IgD-negative memory B cell (primary cell): Measurements from ENCODE around the gene EGFR. TPM values are rescaled to one million over a fixed set of nuclear protein-coding genes. Genes with fewer than 3 reads are reported as not detected.

Experiments
- H3K27ac Mint-ChIP-seq, 3 donors: one replicate each; pipeline ENCODE4 v1.8.0; 2020 to 2022; ENCODE audit warnings: mild to moderate bottlenecking in 3 of 3, mixed read lengths in 3 of 3, moderate library complexity in 1 of 3
- H3K27me3 Mint-ChIP-seq: one replicate; pipeline ENCODE4 v1.8.0; 2021; ENCODE audit warnings: mixed read lengths
- H3K36me3 Mint-ChIP-seq: one replicate; pipeline ENCODE4 v1.8.0; 2020; ENCODE audit warnings: mild to moderate bottlenecking, mixed read lengths
- H3K4me1 Mint-ChIP-seq, 3 donors: one replicate each; pipeline ENCODE4 v1.8.0; 2020 to 2022; ENCODE audit warnings: mixed read lengths in 3 of 3, mild to moderate bottlenecking in 1 of 3
- H3K4me3 Mint-ChIP-seq, 4 donors: one replicate each; pipeline ENCODE4 v1.8.0; 2020 to 2022; ENCODE audit warnings: mild to moderate bottlenecking in 4 of 4, mixed read lengths in 4 of 4, moderate library complexity in 3 of 4
- H3K9me3 Mint-ChIP-seq, 3 donors: one replicate each; pipeline ENCODE4 v1.8.0; 2020 to 2021; ENCODE audit warnings: mixed read lengths in 3 of 3, mild to moderate bottlenecking in 1 of 3
- polyA plus RNA-seq: library from polyadenylated mRNA; unstranded; fragments of 300-500 nt; fragmentation: Illumina TruSeq; gene quantifications from one replicate; pipeline ENCODE4 v1.2.3, GENCODE V29; 2021

The EGFR gene
- polyA plus RNA-seq, 1 donor from 2014 or later, result not detected

- H3K36me3 Mint-ChIP-seq, result no peaks in the 10 kb centered on the region
- no peaks in the 10 kb centered on the region for H3K9me3 Mint-ChIP-seq
- H3K27me3 Mint-ChIP-seq, result peaks cover 13% of the 10 kb centered on the region
- no peaks in the 10 kb centered on the region for H3K4me1 Mint-ChIP-seq
- H3K4me3 Mint-ChIP-seq, result no peak overlapping the region
- H3K27ac Mint-ChIP-seq, result no peak overlapping the region
Measured at GRCh38 chr7:55099821-55100543, 81.2 kb downstream of the EGFR start.

- H3K9me3 Mint-ChIP-seq, result no peaks in the 10 kb centered on the region
- H3K36me3 Mint-ChIP-seq, result no peaks in the 10 kb centered on the region
- H3K27me3 Mint-ChIP-seq, result peaks cover 15% of the 10 kb centered on the region
- H3K27ac Mint-ChIP-seq, result peak overlapping the region in 1 of 3 donors; percentile 48
- H3K4me1 Mint-ChIP-seq, result no peaks in the 10 kb centered on the region
- H3K4me3 Mint-ChIP-seq, result no peak overlapping the region
Measured at GRCh38 chr7:55100544-55101327, 81.9 kb downstream of the EGFR start.

DNA sequence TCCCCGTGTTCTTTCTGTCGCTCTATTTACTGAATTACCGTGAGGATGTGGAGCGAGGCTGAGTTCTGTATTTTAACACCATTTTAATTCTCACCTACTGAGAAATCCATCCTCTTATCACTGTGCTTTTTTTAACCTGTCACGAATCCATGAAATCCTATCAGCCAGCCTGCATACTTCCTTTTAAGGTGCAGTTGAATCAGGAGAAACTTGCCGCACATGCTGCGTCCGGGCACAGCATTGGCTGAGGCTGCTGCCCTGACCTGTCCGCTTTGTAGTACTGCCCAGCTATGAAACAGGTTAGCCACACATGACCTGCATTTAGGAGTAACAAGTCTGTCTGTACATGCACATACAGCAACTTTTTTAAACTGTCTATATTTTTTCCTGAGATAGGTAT, 82.5 kb downstream of the EGFR start:
- no peak overlapping the region for H3K4me3 Mint-ChIP-seq
- no peaks in the 10 kb centered on the region for H3K36me3 Mint-ChIP-seq
- peaks cover 16% of the 10 kb centered on the region for H3K27me3 Mint-ChIP-seq
- H3K27ac Mint-ChIP-seq, result peak overlapping the region in 1 of 3 donors; percentile 48
- H3K4me1 Mint-ChIP-seq, result no peaks in the 10 kb centered on the region
- H3K9me3 Mint-ChIP-seq, result no peaks in the 10 kb centered on the region

DNA sequence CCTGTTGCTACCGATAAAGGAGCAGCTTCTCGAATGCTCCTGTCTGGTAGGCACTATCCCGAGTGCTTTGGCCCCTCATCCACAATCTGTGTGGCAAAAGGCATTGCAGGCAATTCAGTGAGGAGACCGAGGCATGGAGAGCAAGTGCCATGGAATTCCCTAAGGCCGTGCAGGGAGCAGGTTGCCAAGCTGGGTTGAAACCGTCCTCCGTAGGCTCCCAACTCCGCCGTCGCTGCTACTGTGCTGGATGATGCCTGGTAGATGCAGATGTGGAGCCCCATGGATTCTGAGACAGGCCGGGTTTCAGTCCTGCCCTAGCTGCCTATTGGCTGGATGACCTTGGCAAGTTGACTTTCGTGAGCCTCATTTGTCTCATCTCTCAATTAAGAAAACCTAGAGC, 85.3 kb downstream of the EGFR start:
- H3K4me3 Mint-ChIP-seq, result no peak overlapping the region
- H3K36me3 Mint-ChIP-seq, result no peaks in the 10 kb centered on the region
- H3K9me3 Mint-ChIP-seq, result no peaks in the 10 kb centered on the region
- no peak overlapping the region for H3K27ac Mint-ChIP-seq
- no peaks in the 10 kb centered on the region for H3K4me1 Mint-ChIP-seq
- H3K27me3 Mint-ChIP-seq, result peaks cover 23% of the 10 kb centered on the region

DNA sequence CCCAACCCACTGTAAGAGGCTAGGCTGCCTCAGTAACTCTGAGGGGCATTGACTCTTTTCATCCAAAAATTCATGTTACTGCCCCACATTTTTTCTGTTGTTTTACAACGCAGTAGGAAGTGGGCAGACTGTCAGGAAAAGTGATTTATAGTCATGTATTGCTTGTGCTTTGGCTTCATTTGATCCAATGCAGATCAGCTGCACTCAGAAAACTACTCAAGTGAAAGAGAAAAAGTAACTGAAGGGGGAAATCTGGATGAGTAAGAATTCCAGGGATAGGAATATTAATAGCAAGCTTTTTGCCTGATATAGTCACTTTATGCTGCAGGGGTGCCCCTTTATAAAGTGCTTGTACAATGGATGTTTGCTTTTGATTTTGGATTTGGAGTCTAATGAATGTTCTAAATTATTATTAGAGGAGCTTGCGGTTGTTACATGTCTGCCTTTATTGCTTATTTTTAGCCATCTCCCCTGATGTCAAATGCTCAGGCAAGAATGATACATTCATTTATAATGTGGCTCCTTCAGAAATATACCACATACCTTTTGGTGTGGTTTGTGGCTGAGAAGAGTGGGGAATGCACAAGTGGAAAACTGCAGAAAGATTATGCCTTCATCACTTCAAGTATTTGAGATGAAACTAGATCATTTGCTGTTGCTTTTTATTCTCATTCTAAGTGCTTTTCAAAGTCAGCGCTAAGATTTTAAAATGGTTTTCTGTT, 86.1 kb downstream of the EGFR start:
- no peak overlapping the region for H3K27ac Mint-ChIP-seq
- no peaks in the 10 kb centered on the region for H3K36me3 Mint-ChIP-seq
- peaks cover 24% of the 10 kb centered on the region for H3K27me3 Mint-ChIP-seq

DNA sequence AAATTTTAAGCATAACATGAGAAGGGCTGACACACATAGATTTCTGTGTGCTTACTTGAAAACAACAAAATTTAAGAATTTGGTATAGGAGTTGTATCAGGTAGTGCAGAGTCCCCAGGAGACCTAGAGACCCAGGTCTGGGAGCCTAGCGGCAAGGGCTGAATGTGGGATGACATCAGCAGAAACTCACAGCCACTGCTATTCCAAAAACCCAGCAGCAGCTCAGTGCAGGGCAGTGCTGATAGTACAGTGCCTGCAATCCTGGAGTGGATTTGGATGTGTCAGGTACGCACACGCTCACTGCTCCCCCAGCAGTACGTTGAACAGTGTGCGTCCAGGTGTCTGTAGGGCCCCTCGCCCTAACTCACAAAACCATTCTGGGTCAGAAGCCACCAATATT, 87.1 kb downstream of the EGFR start:
- Mint-ChIP-seq H3K36me3 (no peaks in the 10 kb centered on the region), H3K4me3 (no peak overlapping the region), H3K4me1 (no peaks in the 10 kb centered on the region), H3K27me3 (peaks cover 26% of the 10 kb centered on the region), H3K27ac (no peak overlapping the region), H3K9me3 (no peaks in the 10 kb centered on the region)

More for the DNA sequence above, 86.1 kb downstream of the EGFR start:
- Mint-ChIP-seq H3K4me3 (no peak overlapping the region), H3K4me1 (no peaks in the 10 kb centered on the region), H3K9me3 (no peaks in the 10 kb centered on the region)

DNA sequence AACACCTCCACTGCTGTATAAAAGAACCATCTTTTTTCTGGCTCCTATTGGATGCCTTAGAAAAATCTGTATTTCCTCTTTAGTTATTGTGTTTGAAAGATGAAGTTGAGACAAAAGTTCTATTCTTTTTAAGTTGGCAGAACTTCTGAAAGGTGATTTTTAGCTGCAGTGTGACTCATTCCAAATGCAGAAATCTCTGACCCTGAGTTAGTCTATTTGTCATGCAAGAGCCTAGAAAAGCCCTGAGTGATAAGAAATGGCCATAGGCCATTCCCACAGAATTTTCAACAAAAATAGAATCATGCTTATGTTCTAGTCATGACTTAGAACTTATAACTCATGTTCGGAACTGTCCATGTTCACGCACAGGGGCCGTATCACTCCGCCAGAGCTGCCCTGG, 89.1 kb downstream of the EGFR start:
- H3K36me3 Mint-ChIP-seq, result no peaks in the 10 kb centered on the region
- H3K4me1 Mint-ChIP-seq, result no peaks in the 10 kb centered on the region
- no peak overlapping the region for H3K4me3 Mint-ChIP-seq
- peaks cover 21% of the 10 kb centered on the region for H3K27me3 Mint-ChIP-seq
- H3K27ac Mint-ChIP-seq, result no peak overlapping the region
- no peaks in the 10 kb centered on the region for H3K9me3 Mint-ChIP-seq

- Mint-ChIP-seq H3K27ac (no peak overlapping the region), H3K36me3 (no peaks in the 10 kb centered on the region), H3K4me3 (peak overlapping the region in 1 of 4 donors; percentile 61), H3K9me3 (no peaks in the 10 kb centered on the region), H3K27me3 (peaks cover 17% of the 10 kb centered on the region), H3K4me1 (no peaks in the 10 kb centered on the region)
Measured at GRCh38 chr7:55108401-55108800, 89.6 kb downstream of the EGFR start.

- Mint-ChIP-seq H3K36me3 (no peaks in the 10 kb centered on the region), H3K4me1 (no peaks in the 10 kb centered on the region), H3K27ac (no peak overlapping the region), H3K27me3 (peaks cover 16% of the 10 kb centered on the region), H3K9me3 (no peaks in the 10 kb centered on the region), H3K4me3 (peak overlapping the region in 1 of 4 donors; percentile 61)
Measured at GRCh38 chr7:55108818-55109217, 90.0 kb downstream of the EGFR start.

GRCh38 chr7:55109404-55110167, 90.8 kb downstream of the EGFR start:
- Mint-ChIP-seq H3K4me3 (no peak overlapping the region), H3K36me3 (no peaks in the 10 kb centered on the region), H3K9me3 (no peaks in the 10 kb centered on the region), H3K4me1 (no peaks in the 10 kb centered on the region), H3K27me3 (peaks cover 16% of the 10 kb centered on the region), H3K27ac (no peak overlapping the region)

DNA sequence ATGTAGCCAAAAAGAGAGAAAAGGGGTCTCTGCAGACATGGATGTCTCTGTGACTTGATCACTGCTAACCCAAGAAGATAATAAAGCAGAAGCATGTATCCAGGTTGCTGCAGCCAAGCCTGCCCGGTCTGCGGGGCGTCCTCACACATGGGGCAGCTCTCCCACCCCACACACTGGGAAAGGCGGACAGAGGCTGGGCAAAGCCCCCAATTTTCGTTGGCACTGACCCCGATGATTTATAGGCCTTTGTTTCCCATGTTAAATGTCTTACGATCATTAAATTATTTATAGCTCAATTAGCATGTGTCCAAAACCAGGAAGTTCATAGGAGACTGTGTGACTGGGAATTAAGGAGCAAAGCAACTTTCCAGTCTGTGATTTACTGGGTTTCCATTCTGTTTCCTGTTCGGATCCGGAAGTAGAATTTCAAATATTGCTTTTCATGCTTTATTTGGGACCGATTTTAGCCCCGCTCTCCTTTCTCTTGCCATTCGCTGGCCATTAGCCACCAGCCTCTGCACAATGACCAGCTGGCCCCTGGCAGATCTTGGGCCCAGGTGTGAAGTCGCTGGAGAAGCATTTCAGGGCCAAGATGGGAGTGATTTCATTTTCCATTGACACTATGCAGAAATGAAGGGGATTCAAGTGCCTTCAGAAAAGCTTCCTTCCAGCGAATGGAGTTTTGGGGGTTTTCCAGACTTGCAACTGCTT, 91.6 kb downstream of the EGFR start:
- Mint-ChIP-seq H3K27me3 (peaks cover 13% of the 10 kb centered on the region), H3K9me3 (no peaks in the 10 kb centered on the region), H3K36me3 (no peaks in the 10 kb centered on the region), H3K4me3 (peak overlapping the region in 1 of 4 donors; percentile 17), H3K4me1 (no peaks in the 10 kb centered on the region), H3K27ac (no peak overlapping the region)

GRCh38 chr7:55110993-55111361, 92.2 kb downstream of the EGFR start:
- H3K27me3 Mint-ChIP-seq, result peaks cover 14% of the 10 kb centered on the region
- no peak overlapping the region for H3K27ac Mint-ChIP-seq
- no peaks in the 10 kb centered on the region for H3K4me1 Mint-ChIP-seq
- H3K36me3 Mint-ChIP-seq, result no peaks in the 10 kb centered on the region
- no peak overlapping the region for H3K4me3 Mint-ChIP-seq
- H3K9me3 Mint-ChIP-seq, result no peaks in the 10 kb centered on the region

DNA sequence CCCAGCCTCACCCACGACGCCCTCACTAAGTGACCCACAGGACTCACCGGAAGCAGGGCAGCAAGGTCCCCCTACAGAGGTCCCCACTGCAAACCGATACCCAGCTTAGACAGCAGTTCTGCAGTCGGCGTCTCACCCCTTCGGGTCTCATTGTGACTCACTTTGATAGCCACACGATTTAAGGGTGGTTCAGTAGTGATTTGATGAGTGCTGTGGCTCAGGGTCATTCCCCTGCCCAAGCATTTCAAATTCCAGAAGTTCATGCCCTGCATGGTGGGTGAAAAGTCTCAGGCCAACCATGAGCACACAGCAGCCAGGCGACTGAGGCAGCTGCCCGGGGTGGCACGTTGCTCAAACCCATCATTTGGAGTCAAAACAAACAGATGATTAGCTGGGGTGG, 93.2 kb downstream of the EGFR start:
- H3K27ac Mint-ChIP-seq, result no peak overlapping the region
- H3K4me3 Mint-ChIP-seq, result no peak overlapping the region
- H3K9me3 Mint-ChIP-seq, result no peaks in the 10 kb centered on the region
- no peaks in the 10 kb centered on the region for H3K4me1 Mint-ChIP-seq
- H3K36me3 Mint-ChIP-seq, result no peaks in the 10 kb centered on the region
- H3K27me3 Mint-ChIP-seq, result peaks cover 15% of the 10 kb centered on the region

GRCh38 chr7:55113760-55114540, 95.1 kb downstream of the EGFR start:
- H3K27me3 Mint-ChIP-seq, result peaks cover 10% of the 10 kb centered on the region
- H3K9me3 Mint-ChIP-seq, result no peaks in the 10 kb centered on the region
- H3K4me3 Mint-ChIP-seq, result no peak overlapping the region
- H3K36me3 Mint-ChIP-seq, result no peaks in the 10 kb centered on the region
- H3K4me1 Mint-ChIP-seq, result no peaks in the 10 kb centered on the region
- H3K27ac Mint-ChIP-seq, result no peak overlapping the region
